GM21423 (cell line): ENCODE measurements around the gene THRB.

ENCODE experiments used
- ATAC-seq: cut with Tn5 transposase; IDR thresholded peaks from one replicate; pipeline ENCODE4 v1.9.1; 2021; ENCODE audit warnings: mild to moderate bottlenecking, moderate library complexity; ENCODE audit not compliant: unreplicated experiment

The THRB gene

DNA sequence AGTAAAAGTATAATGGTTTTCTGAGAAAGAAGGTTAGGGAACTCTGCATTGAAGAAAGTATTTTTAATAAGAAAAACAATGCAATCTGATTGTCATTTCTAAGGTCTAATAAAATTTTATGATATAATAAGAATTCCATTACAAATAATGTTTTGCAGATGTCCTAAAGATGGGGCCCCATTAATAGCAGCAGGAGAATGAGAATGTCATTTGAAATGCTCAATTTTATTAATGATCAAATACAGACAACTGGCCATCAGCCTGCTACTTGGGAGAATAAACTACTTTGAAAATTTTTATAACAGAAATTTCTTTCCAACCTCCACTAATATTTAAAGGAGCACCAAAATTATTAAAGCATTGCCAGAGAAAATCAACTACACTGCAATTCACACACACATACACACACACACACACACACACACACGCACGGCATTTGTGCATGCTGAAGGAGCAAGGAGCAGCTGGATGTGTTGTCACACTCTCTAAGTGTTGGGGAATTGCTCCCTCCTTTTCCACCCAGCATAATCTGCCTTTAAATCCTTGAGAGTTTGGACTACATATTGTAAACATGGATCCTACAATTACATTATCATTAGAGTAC is 109.5 kb downstream of the THRB start:
- no peak for ATAC-seq

DNA sequence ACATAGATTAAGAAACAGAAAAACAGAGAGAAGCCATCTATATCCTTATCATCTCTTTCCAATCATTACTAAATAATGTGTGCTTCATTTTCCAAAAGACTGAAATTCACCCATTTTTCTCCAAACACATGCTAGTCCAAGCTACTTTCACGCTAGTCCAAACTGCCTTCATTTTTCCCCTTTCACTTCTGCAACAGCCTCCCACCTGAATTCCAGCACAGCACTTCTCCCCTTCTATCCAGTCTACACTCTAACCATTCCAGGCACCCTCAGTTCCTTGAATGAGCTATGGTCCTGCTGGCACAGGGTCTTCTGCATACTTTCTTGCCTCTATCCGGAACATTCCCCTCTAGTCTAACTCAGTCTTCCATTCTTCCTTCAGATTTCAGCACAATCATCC is 112.0 kb downstream of the THRB start:
- ATAC-seq = no peak

DNA sequence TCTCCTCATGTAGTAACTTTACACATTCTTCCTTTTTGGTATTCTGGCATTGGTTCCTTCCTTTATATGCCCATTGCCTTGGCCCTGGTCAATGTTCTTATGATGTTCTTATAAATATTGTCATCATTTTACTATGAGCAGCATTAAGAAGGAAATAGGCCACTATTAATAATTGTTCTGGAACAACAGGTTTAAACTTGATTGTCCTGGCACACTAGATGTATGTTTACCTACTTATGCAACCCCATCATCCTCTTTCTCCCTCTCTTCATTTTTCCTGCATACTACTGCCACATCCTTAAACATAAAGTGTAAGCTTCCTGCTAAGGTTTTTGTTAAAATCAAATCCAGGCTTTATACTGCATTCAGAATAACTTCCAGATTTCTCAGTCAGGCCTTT is 114.7 kb downstream of the THRB start:
- no peak for ATAC-seq

DNA sequence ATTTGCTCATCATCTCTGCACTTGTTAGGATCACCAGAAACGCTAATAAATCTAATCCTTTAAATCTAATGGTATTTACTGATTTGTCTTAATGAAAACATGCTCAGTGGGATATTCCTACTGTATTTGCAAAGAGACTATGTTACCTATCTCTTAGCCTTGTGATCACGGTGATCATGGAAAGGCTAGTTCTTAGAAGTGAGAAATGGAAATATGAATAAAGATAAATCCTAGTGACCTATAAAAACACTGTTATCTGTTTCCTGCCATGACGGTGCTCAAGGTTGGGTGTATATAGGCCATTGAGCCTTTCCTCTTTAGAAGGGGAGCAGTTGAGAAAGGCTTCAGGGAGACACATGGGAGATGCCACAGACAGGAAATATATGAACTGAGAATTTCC is 116.3 kb downstream of the THRB start:
- ATAC-seq = no peak

DNA sequence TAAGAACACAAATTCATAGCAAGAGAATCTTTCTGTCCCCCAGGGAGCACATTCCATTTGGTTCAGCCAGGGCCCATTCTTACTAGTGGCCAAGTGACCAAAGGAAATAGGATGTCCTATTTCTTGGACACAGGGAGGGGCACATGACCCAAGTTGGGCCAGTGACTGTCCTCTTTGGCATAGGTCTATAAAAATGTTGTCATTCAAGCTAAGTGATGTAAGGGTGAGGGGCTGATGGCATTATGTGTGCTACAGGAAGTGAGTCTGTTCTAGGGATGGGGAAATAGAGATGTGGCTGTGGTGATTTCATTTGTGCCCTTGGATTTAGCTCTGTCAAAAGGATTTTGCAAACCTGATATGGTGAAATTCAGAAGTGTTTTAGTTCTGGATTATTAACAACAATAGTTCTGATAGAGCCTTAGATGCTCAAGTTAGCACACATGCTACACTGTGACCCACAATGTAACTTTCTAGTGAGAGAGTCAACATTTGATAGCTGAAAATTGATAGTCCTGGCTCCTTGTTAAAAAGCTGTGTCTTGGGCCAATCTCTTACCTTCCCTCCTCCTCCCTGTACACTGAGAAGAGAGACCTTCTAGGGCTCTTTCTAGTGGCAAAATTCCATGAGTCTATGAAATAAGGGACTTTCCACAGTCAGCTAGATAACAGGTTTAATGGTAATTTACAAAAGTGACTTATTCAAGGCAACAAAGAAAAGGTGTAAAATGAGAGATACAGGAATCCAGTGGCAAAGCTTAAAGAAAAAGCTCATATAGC is 117.2 kb downstream of the THRB start:
- ATAC-seq = no peak

DNA sequence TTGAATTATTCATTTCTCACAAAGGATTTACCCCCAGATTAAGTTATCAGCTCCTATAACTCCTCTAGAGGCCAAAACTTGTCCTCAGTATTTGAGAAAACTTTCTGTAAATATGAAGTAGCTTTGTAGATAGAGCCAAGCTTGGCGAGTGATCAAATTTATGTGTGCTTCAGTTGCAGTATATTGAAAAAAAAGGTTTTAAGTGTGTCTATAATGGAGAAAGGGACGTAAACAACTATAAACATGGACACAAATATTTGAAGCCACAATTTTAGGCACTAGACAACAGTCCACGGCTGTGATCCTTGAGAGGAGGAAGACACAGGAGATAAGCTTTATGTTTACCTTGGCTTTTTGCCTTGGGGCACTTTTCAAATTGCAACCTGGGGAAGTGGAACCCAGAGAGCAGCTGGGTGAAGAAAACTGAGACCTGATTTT is 118.7 kb downstream of the THRB start:
- ATAC-seq = no peak

DNA sequence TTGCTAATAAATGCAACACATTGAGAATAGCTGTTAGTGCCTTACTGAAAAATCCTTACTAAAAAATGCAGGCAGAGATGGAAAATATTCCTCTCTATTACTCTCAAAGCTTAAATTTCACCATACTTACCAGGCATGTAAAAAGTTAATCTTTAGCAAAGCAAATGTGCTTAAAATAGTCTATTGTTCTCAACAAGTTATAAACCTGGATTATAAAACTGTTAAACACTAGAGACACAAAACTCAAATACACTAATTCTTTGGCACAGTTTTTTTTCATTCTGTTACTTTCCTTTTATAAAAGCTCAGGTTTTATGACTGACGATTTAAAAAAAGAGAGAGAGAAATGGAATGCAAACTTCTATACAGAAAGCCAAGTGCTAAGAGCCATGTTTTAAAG is 119.8 kb downstream of the THRB start:
- ATAC-seq = no peak

DNA sequence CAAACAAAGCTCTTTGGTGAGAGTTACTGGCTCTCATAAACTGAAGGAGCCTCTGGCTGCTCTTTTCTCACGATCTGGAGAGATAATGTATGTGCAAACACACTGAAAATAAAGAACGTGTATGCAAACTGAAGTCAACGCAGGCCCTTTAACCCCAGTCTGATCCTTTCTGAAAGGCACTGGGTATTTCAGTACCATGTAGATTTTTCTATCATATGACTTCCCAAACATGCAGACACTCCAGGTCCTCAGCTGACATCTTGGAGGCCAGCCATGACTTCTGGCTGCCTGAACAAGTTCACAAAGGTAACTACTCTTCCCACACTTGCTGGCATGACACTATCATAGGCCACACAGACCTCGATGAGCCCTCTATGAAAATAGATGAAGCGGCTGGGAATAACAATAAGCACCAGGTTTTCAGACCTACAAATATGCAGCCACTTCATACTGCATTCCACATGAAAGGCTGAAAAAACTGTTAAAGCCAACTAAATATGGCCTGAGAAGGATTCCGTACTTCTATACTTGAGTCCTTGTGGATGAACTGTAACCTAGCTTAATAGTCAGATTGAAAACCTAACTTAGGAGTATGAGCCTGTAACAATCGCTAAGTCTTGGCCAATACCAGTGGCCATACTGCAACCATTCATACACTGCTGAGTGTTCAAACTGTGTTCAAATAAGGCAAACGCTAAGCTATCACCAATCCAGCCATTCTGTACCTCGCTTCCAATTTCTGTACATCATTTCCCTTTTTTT is 121.3 kb downstream of the THRB start:
- ATAC-seq = no peak

DNA sequence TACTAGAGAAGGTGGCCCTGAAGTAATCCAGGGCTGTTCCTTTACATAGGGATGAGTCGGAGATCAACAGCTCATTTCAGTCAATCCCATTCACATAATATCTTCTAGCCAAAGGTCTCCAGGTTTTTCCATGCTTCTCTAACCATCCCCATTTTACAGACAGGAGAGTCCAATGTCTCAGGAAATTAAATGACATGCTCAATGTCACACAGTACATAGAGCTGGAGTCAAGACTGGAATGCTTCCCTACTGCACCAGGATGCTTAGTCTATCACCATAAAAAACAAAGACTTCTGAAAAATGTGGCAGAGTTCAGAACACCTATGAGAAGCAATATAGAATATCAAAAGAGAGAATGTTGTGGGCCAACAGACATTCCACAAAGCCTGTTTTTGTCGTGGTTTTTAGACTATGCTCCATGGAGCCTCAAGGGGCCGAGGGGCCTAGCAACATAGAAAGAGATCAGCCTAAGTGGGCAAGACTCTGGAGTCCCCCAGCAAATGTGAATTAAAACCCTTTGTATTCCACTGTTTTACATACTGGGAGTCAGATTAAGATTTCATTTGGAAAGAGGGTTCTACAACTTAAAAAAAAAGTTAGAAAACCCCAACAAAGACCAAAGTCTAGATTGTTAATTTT is 122.0 kb downstream of the THRB start:
- no peak for ATAC-seq

DNA sequence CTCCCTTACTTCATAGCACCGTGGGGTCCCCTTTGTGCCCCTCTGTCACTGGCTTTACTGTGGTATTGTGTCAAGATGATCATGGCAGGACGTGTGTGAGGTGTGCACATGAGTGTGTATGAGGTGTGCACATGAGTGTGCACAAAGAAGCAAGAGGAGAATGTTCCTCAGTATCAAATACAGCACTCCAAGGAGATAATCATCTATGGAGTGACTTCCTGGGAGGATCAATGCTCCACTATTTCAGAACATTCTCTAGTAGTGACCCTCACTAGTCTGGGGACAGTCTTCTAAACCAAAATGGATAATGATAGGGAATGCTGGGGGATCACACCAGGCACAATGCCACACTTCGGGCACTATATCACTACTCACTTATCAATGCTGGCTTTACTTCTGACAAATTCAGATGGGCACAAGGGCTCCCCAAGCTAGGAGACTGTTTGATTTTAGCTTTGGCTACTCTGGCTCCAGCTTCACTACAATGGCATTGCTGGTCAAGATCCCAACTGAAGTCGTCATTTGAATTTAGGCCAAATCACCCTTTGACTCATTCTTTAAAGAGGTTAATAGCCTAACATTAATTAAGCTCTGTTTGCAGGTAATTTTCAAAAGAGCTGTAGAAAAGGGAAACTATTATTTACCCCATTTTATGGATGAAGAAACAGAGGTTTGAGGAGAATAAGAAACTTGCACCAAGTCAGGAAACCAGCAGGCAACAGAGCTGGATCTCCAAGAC is 124.1 kb downstream of the THRB start:
- ATAC-seq = no peak

DNA sequence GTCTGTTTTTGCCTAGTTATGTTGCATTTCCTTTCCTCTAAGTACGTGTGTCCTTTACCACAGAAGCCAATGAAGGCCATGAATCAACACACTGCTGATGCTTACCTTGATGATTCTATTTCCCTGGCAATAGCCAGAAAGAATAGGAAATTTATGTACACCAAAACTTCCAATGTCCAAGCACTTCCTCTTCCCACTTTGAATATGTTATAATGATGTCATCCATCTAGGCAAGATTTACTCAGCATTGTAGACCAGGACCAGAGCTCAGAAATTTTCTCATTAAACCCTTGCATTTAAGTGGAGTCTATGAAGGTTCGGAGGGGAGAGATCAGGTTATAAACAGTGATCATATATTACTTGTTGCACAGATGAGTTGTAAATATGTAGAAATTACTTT is 126.0 kb downstream of the THRB start:
- ATAC-seq = no peak

DNA sequence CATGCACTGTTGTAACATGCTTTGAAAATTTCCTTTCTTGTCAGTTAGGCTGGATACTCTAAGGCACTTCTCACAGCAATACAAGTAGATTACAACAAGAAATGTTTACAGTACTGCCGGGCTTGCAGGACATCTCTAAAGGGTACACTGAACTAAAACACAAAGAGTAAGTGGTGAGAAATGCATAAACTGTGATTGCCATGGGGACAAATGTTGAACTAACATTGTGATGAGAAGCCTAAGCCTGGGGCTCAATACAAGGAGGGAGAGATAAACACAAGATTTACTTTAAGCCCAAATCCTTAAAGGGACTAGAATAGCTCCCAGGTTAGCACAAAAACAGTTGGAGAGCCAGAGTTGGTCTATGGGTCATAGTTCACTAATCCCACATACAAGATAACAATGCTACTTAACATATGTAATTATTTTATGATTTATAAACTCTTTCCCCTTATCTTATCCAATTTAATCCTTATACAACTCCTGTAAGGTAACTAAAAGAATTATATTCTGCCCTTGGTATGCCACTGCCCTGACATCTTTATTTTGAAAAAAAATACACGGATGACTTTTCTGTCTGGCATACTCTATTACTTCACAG is 126.9 kb downstream of the THRB start:
- no peak for ATAC-seq

DNA sequence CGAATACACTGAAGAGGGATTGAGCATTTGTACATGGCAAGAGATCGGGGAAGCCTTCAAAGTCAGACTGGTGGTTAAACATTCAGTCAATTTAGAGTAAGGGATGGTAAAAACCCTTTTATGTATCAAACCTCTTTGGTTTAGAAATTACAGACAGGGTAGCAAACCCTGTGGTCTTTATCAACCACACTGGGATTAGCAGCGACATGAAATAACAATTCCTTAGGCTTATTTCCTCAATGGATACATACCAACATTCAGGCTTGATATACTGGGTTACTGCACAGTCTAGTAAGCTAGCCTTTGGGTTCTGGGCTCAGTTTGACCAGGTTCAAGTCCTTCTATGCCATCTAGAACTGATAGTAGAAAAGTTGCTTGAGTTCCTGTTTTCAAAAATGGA is 127.4 kb downstream of the THRB start:
- no peak for ATAC-seq

DNA sequence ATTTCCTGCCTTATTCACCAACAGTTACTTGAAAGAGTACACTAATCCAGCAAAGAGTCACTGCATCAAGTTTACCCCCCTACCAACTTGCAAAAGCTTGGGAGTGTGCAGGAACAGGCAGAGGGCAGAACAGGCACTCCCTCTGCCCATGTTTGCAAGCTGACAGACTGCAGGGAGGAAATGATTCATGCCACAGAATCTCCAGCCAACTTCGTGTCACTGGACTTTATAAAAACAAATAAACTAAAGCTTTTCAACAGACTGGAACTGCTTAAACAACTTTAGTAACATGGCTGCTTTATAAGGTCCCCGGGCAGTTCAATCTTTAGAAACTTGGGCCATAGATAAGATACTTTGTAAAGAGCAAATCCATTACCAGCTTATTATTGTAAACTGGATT is 129.5 kb downstream of the THRB start:
- no peak for ATAC-seq

DNA sequence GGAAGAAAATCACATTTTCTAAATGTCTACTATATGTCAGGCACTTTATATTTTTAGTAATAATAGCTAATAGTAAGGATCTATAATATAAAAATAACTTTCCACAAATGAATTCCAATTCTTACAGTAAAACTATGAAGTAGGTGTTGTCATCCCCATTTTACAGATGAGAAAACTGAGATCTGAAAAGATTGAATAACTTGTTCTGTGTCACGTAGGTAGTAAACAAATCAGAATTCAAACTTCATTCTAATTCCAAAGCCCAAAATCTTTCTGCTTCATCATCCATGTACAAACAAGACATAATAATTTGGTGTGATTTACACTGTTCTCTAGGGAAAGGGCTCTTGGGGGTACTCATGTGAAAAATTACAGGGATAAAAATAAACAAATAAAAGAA is 130.3 kb downstream of the THRB start:
- no peak for ATAC-seq

DNA sequence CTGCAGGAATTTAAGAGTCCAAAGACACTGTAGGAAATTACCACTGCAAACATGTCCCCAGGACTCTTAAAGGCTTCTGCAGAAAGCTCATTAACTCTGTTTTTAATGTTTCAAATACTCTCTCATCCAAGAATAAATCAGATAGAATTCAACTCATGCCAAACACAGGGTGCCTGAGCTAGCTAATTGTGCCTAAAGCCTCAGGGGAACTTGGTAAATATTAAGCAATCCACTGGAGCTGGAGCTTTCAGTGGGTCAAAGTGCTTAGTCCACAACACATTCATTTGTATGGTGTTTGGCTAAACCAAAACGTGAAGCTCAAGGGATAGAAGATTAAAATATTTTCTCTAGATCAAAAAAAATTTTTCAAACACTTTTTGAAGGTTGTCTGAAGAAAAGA is 131.4 kb downstream of the THRB start:
- no peak for ATAC-seq

DNA sequence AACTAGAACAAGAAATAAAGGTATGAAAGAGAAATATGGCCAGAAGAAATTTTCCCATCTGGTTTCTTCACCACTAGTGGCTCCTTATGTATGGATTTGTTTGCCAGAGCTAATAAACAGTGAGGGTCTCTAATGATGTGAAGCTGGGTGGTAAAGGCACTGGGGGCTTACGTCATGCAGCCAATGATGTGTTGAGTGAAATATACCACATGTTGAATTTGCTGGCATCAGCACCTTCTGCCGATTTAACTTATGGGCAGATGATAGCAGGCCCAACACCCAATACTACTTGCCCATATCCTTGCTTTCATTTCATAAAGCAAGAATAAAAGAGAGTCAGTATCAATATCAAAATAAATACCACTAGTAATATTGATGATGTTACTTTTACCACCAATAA is 133.0 kb downstream of the THRB start:
- no peak for ATAC-seq

DNA sequence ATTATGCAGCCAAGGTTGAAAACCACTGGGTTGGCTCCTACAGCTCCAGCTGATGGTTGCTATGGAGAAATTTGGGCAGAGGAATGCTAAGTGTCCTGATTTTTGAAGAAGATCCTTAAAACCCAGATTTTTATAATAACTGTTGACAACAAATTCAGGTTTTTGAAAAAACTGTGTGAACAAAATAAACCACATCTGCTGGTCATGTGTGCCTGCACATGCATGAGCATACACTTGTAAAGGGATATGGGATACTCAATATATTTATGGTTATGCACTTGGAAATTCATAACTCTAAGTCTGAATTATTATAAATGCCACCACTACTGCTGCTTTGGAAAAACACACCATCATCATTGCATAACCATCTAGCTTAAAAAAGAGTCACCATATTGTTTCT is 133.7 kb downstream of the THRB start:
- no peak for ATAC-seq

DNA sequence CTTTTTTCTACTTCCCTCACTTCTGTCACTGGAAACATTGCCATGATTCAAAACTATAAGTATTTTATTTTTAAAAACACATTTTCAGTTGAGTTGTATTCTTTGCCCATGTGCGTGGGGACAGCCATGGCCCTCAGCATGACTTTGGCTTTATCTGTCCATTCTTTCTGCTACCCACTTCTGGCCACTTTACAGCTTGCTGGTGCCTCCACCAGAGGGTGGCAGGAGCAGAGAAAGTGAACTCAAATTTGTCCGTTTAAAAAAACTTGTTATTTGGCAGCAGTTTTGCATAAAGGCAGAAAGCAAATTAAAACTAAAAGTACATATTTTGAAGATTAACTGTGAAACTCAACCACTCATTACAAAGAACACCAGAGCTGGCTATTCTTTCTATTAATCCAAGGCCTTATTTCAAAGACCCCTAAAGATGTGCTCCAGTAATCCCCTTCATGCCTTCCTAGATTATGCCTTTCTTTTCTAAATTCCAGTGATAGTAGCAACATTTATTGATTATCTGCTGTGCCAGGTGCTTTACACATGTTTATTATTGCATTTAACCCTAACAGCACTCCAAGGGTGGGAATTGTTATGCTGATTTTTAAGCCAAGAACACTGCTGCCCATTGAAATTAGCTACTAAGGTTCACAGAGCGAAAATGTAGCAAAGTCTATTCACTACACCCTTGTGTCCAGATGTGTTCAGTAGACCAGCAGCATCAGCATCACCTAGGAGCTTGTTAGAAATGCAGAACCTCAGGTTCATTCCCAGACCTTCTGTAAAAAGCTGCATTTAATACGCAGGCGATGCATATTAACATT is 134.8 kb downstream of the THRB start:
- no peak for ATAC-seq

DNA sequence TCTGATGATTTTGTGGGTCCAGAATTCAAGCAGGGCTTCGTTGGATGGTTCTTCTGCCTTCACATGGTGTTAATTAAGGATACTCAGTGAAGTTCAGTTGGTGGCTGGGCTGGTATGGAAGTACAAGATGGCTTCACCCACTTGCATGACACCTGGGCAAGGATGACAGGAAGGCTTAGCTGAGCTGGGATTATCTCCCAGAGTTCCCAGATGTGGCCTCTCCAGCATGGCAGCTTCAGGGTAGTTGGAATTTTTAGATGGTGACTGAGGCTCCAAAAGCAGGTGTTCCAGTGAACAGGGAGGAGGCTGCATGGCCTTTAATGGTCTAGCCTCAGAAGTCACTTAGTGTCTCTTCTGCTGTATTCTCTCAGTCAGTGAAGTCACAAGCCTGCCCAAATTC is 135.5 kb downstream of the THRB start:
- no peak for ATAC-seq
